OCI-LY7 (cell line): ENCODE measurements around the gene CMIP. TPM values are rescaled to one million over a fixed set of nuclear protein-coding genes. Genes with fewer than 3 reads are reported as not detected.
A peak's percentile ranks its signal among the peaks of the same experiment; 100 is the strongest.

Experiments used
- BruUV-seq: library from RNA; stranded (reverse); fragments of 400-500 nt; replicated peaks from 2 replicates; lab custom pipeline; 2021; lab: Mats Ljungman, UMichigan
- CTCF ChIA-PET: fragments of 300-600 bp; sonication (Branson Sonifier 250); formaldehyde crosslinking; loops from one replicate; lab custom pipeline; 2022; ENCODE audit warnings: antibody characterized with exemption; ENCODE audit not compliant: unreplicated experiment; lab: Charles Lee
- POLR2A ChIA-PET: fragments of 300-600 bp; sonication (Branson Sonifier 250); formaldehyde crosslinking; loops from one replicate; lab custom pipeline; 2022; ENCODE audit warnings: antibody characterized with exemption; lab: Charles Lee
- DNase-seq: peaks from one replicate; pipeline ENCODE4 v3.0.0-alpha.2; 2015; ENCODE audit warnings: low spot score
- H2AFZ ChIP-seq: fragments of 200-600 bp; sonication (generic), shearing (Covaris generic); 2 replicates; pipeline ENCODE4 v1.6.1; 2014; ENCODE audit warnings: mild to moderate bottlenecking, antibody characterized with exemption, low read length, moderate library complexity
- H3K27ac ChIP-seq: fragments of 200-600 bp; sonication (generic); 2 replicates; pipeline ENCODE4 v1.5.1; 2014; ENCODE audit warnings: mixed run types, low read depth, mild to moderate bottlenecking, moderate library complexity, low read length, inconsistent platforms; ENCODE audit not compliant: poor library complexity, severe bottlenecking
- H3K36me3 ChIP-seq: fragments of 200-600 bp; sonication (generic); 2 replicates; pipeline ENCODE4 v1.6.1; 2014; ENCODE audit warnings: mild to moderate bottlenecking, antibody characterized with exemption, low read length, moderate library complexity, mixed read lengths; ENCODE audit not compliant: insufficient read depth
- H3K4me1 ChIP-seq: fragments of 200-600 bp; sonication (generic); 2 replicates; pipeline ENCODE4 v1.5.1; 2014; ENCODE audit warnings: mild to moderate bottlenecking, low read length; ENCODE audit not compliant: insufficient read depth, poor library complexity, severe bottlenecking
- H3K4me2 ChIP-seq: fragments of 200-600 bp; sonication (generic); 2 replicates; pipeline ENCODE4 v1.6.1; 2014; ENCODE audit warnings: mild to moderate bottlenecking, low read length
- H3K4me3 ChIP-seq: fragments of 200-600 bp; sonication (generic); 2 replicates; pipeline ENCODE4 v1.5.1; 2014; ENCODE audit warnings: mild to moderate bottlenecking, low read depth, low read length; ENCODE audit not compliant: poor library complexity, severe bottlenecking
- H3K79me2 ChIP-seq: fragments of 200-600 bp; sonication (generic); 2 replicates; pipeline ENCODE4 v1.6.1; 2016; ENCODE audit warnings: low read depth, mild to moderate bottlenecking, low read length, moderate library complexity, mixed read lengths; ENCODE audit not compliant: insufficient read depth
- H3K9me2 ChIP-seq: fragments of 200-600 bp; sonication (generic); 2 replicates; pipeline ENCODE4 v1.6.1; 2016; ENCODE audit warnings: mild to moderate bottlenecking, low read length, mixed read lengths; ENCODE audit not compliant: insufficient read depth
- H3K9me3 ChIP-seq: fragments of 200-600 bp; sonication (generic); 2 replicates; pipeline ENCODE4 v1.6.1; 2014; ENCODE audit warnings: mild to moderate bottlenecking, mixed run types, low read length, mixed read lengths
- H4K20me1 ChIP-seq: fragments of 200-600 bp; sonication (generic); 2 replicates; pipeline ENCODE4 v1.6.1; 2014; ENCODE audit warnings: mild to moderate bottlenecking, antibody characterized with exemption, low read length, moderate library complexity, mixed read lengths; ENCODE audit not compliant: insufficient read depth
- CTCF ChIP-seq: fragments of 200-600 bp; sonication (generic); conservative IDR thresholded peaks from 2 replicates; pipeline ENCODE4 v1.5.1; 2014; ENCODE audit warnings: mild to moderate bottlenecking, antibody characterized with exemption, low read length, moderate library complexity, mixed read lengths
- EZH2phosphoT487 ChIP-seq: fragments of 200-600 bp; sonication (generic); IDR thresholded peaks from 2 replicates; pipeline ENCODE4 v1.6.1; 2018; ENCODE audit warnings: low read depth, borderline replicate concordance, mild to moderate bottlenecking, mixed run types, antibody characterized with exemption, low read length, moderate library complexity, mixed read lengths
- intact Hi-C: fragments of 100-400 bp; cut with micrococcal nuclease; formaldehyde crosslinking; loops from one replicate; pipeline ENCODE4 v1.10.0; 2022; ENCODE audit not compliant: unreplicated experiment
- total RNA-seq, 2 experiments: library from RNA; depleted of rRNA in 1 of 2; stranded (reverse); fragments of >200 nt in 1 of 2; shearing (Covaris generic) in 1 of 2; gene quantifications; 2 replicates each; pipeline ENCODE4 v1.2.3, GENCODE V29; 2014 to 2022

Gene CMIP
- total RNA-seq, 2 experiments from 2014 or later = 15.4 to 70.3 TPM

DNA sequence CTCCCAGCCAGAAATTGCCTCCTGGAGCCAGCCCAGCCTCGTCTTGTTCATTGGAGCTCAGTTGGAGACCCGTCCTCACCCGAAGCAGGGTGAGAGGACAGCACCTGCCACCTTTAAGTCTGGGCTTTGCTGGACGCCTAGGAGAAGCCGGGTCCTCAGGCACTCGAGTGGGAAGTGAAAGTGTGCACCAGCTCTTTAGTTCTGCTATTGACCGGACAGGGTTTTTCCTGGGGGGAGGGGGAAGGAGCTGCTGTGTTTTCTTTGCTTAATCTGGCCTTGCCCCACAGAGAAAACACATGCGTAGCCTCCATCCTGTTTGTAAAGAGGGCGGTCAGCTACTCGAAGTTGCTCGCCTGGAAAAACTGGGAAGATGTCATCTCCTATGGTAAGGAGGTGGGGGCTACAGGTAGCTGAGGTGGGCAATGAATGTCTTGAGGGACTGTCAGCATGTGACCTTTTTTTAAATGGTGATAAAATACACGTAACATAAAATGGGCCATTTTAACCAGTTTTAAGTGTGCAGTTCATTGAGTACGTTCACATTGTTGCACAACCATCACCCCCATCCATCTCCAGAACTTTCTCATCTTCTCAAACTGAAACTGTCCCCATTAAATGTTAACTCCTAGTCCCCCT, 34.4 kb downstream of the CMIP start:
- no peak for TF ChIP-seq EZH2phosphoT487
- peak overlapping the region; percentile 52 for H3K4me3 ChIP-seq
- CTCF ChIA-PET = interaction anchor here (2.1 kb wide), 1 partner anchor 9 kb away, joined by 7 read pairs; no protein-coding TSS in a partner anchor
- H3K9me2 ChIP-seq = no peaks in the 10 kb centered on the region
- H3K27ac ChIP-seq = peak overlapping the region; percentile 93
- no peaks in the 10 kb centered on the region for H4K20me1 ChIP-seq
- H3K4me2 ChIP-seq = peak overlapping the region; percentile 91
- H3K4me1 ChIP-seq = peaks cover 81% of the 10 kb centered on the region
- no TSS peak for BruUV-seq
- peaks cover 16% of the 10 kb centered on the region for H3K36me3 ChIP-seq
- no peaks in the 10 kb centered on the region for H3K9me3 ChIP-seq
- POLR2A ChIA-PET = interaction anchor here (0.6 to 3.8 kb wide), 9 partner anchors 9 to 261 kb away, joined by 3 to 23 read pairs (median 4); no protein-coding TSS in a partner anchor
- intact Hi-C loops = loop anchor here (1.0 to 5.0 kb wide), 3 partner anchors 9 to 67 kb away; no protein-coding TSS in a partner anchor
- peaks cover 57% of the 10 kb centered on the region; the same call in 1 of the 2 replicates for H3K79me2 ChIP-seq
- no peak overlapping the region for H2AFZ ChIP-seq
- DNase-seq = peak; percentile 89

DNA sequence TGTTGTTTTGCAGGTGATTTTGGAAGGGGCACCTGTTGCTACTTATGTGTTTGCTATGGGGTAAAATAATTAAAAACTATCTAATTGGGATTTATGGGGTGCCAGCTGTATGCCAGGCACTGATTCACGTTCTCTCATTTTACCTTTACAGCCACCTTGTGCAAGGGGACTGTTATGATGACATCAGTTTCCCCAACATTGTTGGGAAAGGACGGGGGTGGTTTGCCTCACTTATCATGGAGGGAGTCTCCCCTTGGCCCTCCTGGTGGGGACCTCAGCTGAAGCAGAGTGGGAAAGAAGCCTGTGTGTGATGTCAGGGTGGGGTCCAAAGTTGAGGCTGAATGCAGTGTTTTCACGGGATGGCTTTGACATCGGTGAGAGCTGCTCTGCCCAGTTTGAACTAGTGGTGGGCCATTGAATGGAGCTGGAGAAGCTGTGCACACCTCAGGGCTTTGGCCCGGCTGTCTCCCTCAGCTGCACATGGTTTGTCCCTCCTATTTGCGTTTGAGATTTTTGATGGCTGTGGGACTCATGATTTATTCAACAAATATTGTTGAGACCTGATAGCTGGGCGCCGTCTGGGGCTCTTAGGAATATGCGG, 36.1 kb downstream of the CMIP start:
- H3K27ac ChIP-seq = peak overlapping the region; percentile 93
- no peaks in the 10 kb centered on the region for H4K20me1 ChIP-seq
- no peak for DNase-seq
- peaks cover 58% of the 10 kb centered on the region; the same call in 1 of the 2 replicates for H3K79me2 ChIP-seq
- H3K4me3 ChIP-seq = peak overlapping the region; percentile 52
- H3K9me2 ChIP-seq = no peaks in the 10 kb centered on the region
- CTCF ChIA-PET = interaction anchor here (0.6 to 1.6 kb wide), 7 partner anchors 9 to 90 kb away, joined by 3 to 7 read pairs (median 3); no protein-coding TSS in a partner anchor
- no peak for TF ChIP-seq EZH2phosphoT487
- no peak for TF ChIP-seq CTCF
- H3K4me2 ChIP-seq = peak overlapping the region; percentile 91
- no peak overlapping the region for H2AFZ ChIP-seq
- H3K4me1 ChIP-seq = peaks cover 76% of the 10 kb centered on the region
- POLR2A ChIA-PET = interaction anchor here (0.6 to 3.8 kb wide), 11 partner anchors 9 to 343 kb away, joined by 3 to 23 read pairs (median 4); no protein-coding TSS in a partner anchor
- H3K36me3 ChIP-seq = peaks cover 16% of the 10 kb centered on the region
- intact Hi-C loops = loop anchor here (1.0 to 2.0 kb wide), 3 partner anchors 24 to 47 kb away; no protein-coding TSS in a partner anchor
- no peaks in the 10 kb centered on the region for H3K9me3 ChIP-seq
- BruUV-seq = TSS peak; percentile 90

DNA sequence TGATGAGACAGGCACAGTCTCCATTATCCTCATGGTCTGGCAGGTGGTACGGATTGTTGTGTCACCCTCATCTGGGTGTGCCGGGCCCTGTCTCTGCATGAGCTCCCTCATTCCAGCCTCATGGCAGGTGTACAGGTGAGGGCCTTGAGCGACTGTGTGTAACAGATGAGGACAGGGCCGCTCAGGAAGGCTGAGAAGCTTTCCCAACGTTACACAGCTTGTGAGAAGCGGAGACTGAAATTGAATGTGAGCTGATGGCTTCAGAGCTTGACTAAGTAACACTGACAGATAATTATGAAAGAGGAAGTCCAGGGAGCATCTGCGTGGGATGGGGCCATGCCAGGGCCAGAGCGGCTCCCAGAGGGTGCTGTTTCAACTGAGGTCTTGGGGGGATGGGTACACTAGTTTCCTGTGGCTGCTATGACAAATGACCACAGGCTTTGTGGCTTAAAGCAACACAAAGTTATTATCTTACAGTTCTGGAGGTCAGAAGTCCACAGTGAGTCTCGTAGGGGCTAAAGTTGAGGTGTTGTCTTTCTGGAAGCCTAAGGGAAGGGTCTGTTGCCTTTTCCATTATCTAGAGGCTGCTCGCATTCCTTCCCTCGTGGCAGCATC, 36.7 kb downstream of the CMIP start:
- peak overlapping the region; percentile 52 for H3K4me3 ChIP-seq
- peaks cover 75% of the 10 kb centered on the region for H3K4me1 ChIP-seq
- intact Hi-C loops = loop anchor here (1.0 to 2.0 kb wide), 3 partner anchors 23 to 48 kb away; no protein-coding TSS in a partner anchor

More for the DNA sequence above, 36.7 kb downstream of the CMIP start:
- H4K20me1 ChIP-seq = no peaks in the 10 kb centered on the region
- ChIA-PET POLR2A (interaction anchor here (0.6 to 3.8 kb wide), 10 partner anchors 8 to 269 kb away, joined by 3 to 23 read pairs (median 4); no protein-coding TSS in a partner anchor), CTCF (interaction anchor here (0.6 to 1.6 kb wide), 8 partner anchors 9 to 91 kb away, joined by 3 to 7 read pairs (median 4); no protein-coding TSS in a partner anchor)
- no TSS peak for BruUV-seq
- no peaks in the 10 kb centered on the region for H3K9me2 ChIP-seq
- H2AFZ ChIP-seq = no peak overlapping the region
- peaks cover 16% of the 10 kb centered on the region for H3K36me3 ChIP-seq
- no peaks in the 10 kb centered on the region for H3K9me3 ChIP-seq
- H3K4me2 ChIP-seq = peak overlapping the region; percentile 91
- TF ChIP-seq EZH2phosphoT487 (no peak), CTCF (peak; percentile 50)
- peaks cover 58% of the 10 kb centered on the region; the same call in 1 of the 2 replicates for H3K79me2 ChIP-seq
- H3K27ac ChIP-seq = peak overlapping the region; percentile 93
- peak; percentile 91 for DNase-seq
